Measurements from ENCODE around the gene SCN5A.

- TF ChIP-seq CTCF (IDR thresholded peaks at IDR 0.05) (no peak), EZH2 (IDR thresholded peaks at IDR 0.05; ENCODE audit: borderline replicate concordance, insufficient read depth, low read depth, low read length, poor library complexity, severe bottlenecking) (no peak)
These were observed 13.0 kb downstream of the SCN5A start for GRCh38 chr3:38636464-38636863.
